ENCODE measurements around the gene MFAP2. TPM values are rescaled to one million over a fixed set of nuclear protein-coding genes. Genes with fewer than 3 reads are reported as not detected.
"Not testable (repeated sequence)": the region's sequence is repeated elsewhere in the genome, so short reads cannot be mapped to it uniquely, and the experiment has no call there.

The MFAP2 gene
- total RNA-seq, 1 donor from 2014 or later, result not detected

- H3K4me3 Mint-ChIP-seq; H3K9me3 Mint-ChIP-seq; H3K27me3 Mint-ChIP-seq; H3K4me1 Mint-ChIP-seq; H3K27ac Mint-ChIP-seq; DNase-seq; H3K36me3 Mint-ChIP-seq (ENCODE audit: low read depth): not testable (repeated sequence)
- intact Hi-C loops (cut with micrococcal nuclease), result loop anchor here (5.0 kb wide), 1 partner anchor 95 kb away; no protein-coding TSS in a partner anchor
Observed at GRCh38 chr1:16952376-16952775, 28.0 kb downstream of the MFAP2 start.

GRCh38 chr1:16949026-16949425, 31.4 kb downstream of the MFAP2 start:
- H3K9me3 Mint-ChIP-seq; H3K36me3 Mint-ChIP-seq (ENCODE audit: low read depth); DNase-seq; intact Hi-C loops (cut with micrococcal nuclease); H3K27me3 Mint-ChIP-seq; H3K4me1 Mint-ChIP-seq; H3K4me3 Mint-ChIP-seq; H3K27ac Mint-ChIP-seq: not testable (repeated sequence)

- H3K9me3 Mint-ChIP-seq, result not testable (repeated sequence)
Observed at GRCh38 chr1:16948282-16948891, 32.0 kb downstream of the MFAP2 start.

GRCh38 chr1:16946646-16947045, 33.8 kb downstream of the MFAP2 start:
- Mint-ChIP-seq H3K4me1 (no peaks in the 10 kb centered on the region), H3K27ac (no peak overlapping the region), H3K27me3 (no peaks in the 10 kb centered on the region), H3K36me3 (ENCODE audit: low read depth) (no peaks in the 10 kb centered on the region), H3K9me3 (no peaks in the 10 kb centered on the region), H3K4me3 (no peak overlapping the region)
- intact Hi-C loops (cut with micrococcal nuclease), result no loop called here
- DNase-seq, result no peak

More at GRCh38 chr1:16948282-16948891, 32.0 kb downstream of the MFAP2 start:
- H3K4me1 Mint-ChIP-seq; H3K4me3 Mint-ChIP-seq; DNase-seq; H3K36me3 Mint-ChIP-seq (ENCODE audit: low read depth); H3K27me3 Mint-ChIP-seq; H3K27ac Mint-ChIP-seq; intact Hi-C loops (cut with micrococcal nuclease): not testable (repeated sequence)

GRCh38 chr1:16946185-16946584, 34.2 kb downstream of the MFAP2 start:
- DNase-seq; H3K27ac Mint-ChIP-seq; H3K9me3 Mint-ChIP-seq; H3K4me3 Mint-ChIP-seq; H3K27me3 Mint-ChIP-seq; H3K4me1 Mint-ChIP-seq; H3K36me3 Mint-ChIP-seq (ENCODE audit: low read depth); intact Hi-C loops (cut with micrococcal nuclease): not testable (repeated sequence)

- H3K4me1 Mint-ChIP-seq; intact Hi-C loops (cut with micrococcal nuclease); H3K36me3 Mint-ChIP-seq (ENCODE audit: low read depth); H3K9me3 Mint-ChIP-seq; H3K4me3 Mint-ChIP-seq; H3K27me3 Mint-ChIP-seq; DNase-seq; H3K27ac Mint-ChIP-seq: not testable (repeated sequence)
Observed at GRCh38 chr1:16945512-16945911, 34.9 kb downstream of the MFAP2 start.

GRCh38 chr1:16944038-16944437, 36.4 kb downstream of the MFAP2 start:
- Mint-ChIP-seq H3K4me3 (no peak overlapping the region), H3K9me3 (no peaks in the 10 kb centered on the region), H3K27ac (no peak overlapping the region), H3K4me1 (no peaks in the 10 kb centered on the region), H3K36me3 (ENCODE audit: low read depth) (no peaks in the 10 kb centered on the region), H3K27me3 (no peaks in the 10 kb centered on the region)
- intact Hi-C loops (cut with micrococcal nuclease), result no loop called here
- no peak for DNase-seq

GRCh38 chr1:16939386-16940180, 40.8 kb downstream of the MFAP2 start:
- H3K27me3 Mint-ChIP-seq; intact Hi-C loops (cut with micrococcal nuclease); DNase-seq; H3K4me1 Mint-ChIP-seq; H3K27ac Mint-ChIP-seq; H3K4me3 Mint-ChIP-seq; H3K9me3 Mint-ChIP-seq; H3K36me3 Mint-ChIP-seq (ENCODE audit: low read depth): not testable (repeated sequence)

GRCh38 chr1:16938351-16939321, 41.8 kb downstream of the MFAP2 start:
- H3K4me1 Mint-ChIP-seq, result no peaks in the 10 kb centered on the region
- intact Hi-C loops (cut with micrococcal nuclease), result no loop called here
- no peak overlapping the region for H3K4me3 Mint-ChIP-seq
- DNase-seq, result no peak
- H3K27me3 Mint-ChIP-seq, result no peaks in the 10 kb centered on the region
- H3K27ac Mint-ChIP-seq, result no peak overlapping the region
- no peaks in the 10 kb centered on the region for H3K36me3 Mint-ChIP-seq (ENCODE audit: low read depth)
- H3K9me3 Mint-ChIP-seq, result no peaks in the 10 kb centered on the region

- DNase-seq; H3K4me3 Mint-ChIP-seq; H3K27ac Mint-ChIP-seq; intact Hi-C loops (cut with micrococcal nuclease); H3K4me1 Mint-ChIP-seq; H3K9me3 Mint-ChIP-seq; H3K36me3 Mint-ChIP-seq (ENCODE audit: low read depth); H3K27me3 Mint-ChIP-seq: not testable (repeated sequence)
Observed at GRCh38 chr1:16936580-16936979, 43.8 kb downstream of the MFAP2 start.

- H3K4me1 Mint-ChIP-seq; intact Hi-C loops (cut with micrococcal nuclease); H3K27me3 Mint-ChIP-seq; H3K27ac Mint-ChIP-seq; H3K9me3 Mint-ChIP-seq; H3K36me3 Mint-ChIP-seq (ENCODE audit: low read depth); H3K4me3 Mint-ChIP-seq; DNase-seq: not testable (repeated sequence)
Observed at GRCh38 chr1:16933945-16934344, 46.5 kb downstream of the MFAP2 start.

- intact Hi-C loops (cut with micrococcal nuclease); H3K27ac Mint-ChIP-seq; H3K4me1 Mint-ChIP-seq; H3K36me3 Mint-ChIP-seq (ENCODE audit: low read depth); DNase-seq; H3K9me3 Mint-ChIP-seq; H3K4me3 Mint-ChIP-seq; H3K27me3 Mint-ChIP-seq: not testable (repeated sequence)
Observed at GRCh38 chr1:16931206-16931934, 49.0 kb downstream of the MFAP2 start.

GRCh38 chr1:16929146-16930041, 51.0 kb downstream of the MFAP2 start:
- H3K27me3 Mint-ChIP-seq, H3K4me3 Mint-ChIP-seq: not testable (repeated sequence)

More at GRCh38 chr1:16929146-16930041, 51.0 kb downstream of the MFAP2 start:
- H3K27ac Mint-ChIP-seq; H3K36me3 Mint-ChIP-seq (ENCODE audit: low read depth); H3K9me3 Mint-ChIP-seq; H3K4me1 Mint-ChIP-seq; intact Hi-C loops (cut with micrococcal nuclease); DNase-seq: not testable (repeated sequence)

Data from activated CD4-positive, alpha-beta T cell treated with anti-CD3 and anti-CD28 coated beads, Interleukin-2, amount 10 ng/mL, durations not matched to agents 24 days and 14 days (primary cell).